Measurements from ENCODE around the gene HS3ST3A1. TPM values are rescaled to one million over a fixed set of nuclear protein-coding genes. Genes with fewer than 3 reads are reported as not detected.

HS3ST3A1 gene
- total RNA-seq, 2 donors from 2014 or later: 0.72 to 1.5 TPM

DNA sequence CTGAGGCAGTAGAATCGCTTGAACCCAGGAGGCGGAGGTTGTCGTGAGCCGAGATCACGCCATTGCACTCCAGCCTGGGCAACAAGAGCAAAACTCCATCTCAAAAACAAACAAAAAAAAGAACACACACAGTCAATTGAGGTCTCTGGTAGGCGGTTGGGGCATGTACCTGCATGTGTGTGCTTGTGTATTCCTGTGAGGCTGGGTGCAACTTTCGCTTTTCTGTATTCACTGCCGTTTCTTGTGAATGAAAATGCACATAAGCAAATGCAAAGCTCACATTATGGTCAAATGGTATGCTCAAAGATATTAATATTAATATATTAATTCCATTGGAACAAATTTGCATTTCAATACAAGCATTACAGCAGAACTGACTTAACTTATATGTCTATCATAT, 20.9 kb downstream of the HS3ST3A1 start:
- DNase-seq: no peak
- H3K4me1 Mint-ChIP-seq (ENCODE audit: low read depth): no peaks in the 10 kb centered on the region
- no peak overlapping the region for H3K27ac Mint-ChIP-seq
- H3K36me3 Mint-ChIP-seq (ENCODE audit: insufficient read depth in 2 of 2): peaks cover 0 to 2% of the 10 kb centered on the region in 2 donors
- no peak overlapping the region for H3K4me3 Mint-ChIP-seq
- peaks cover 2 to 3% of the 10 kb centered on the region in 2 donors for H3K9me3 Mint-ChIP-seq
- H3K27me3 Mint-ChIP-seq (ENCODE audit: low read depth): peaks cover 13% of the 10 kb centered on the region
- no peak for ATAC-seq (replicated peaks in 1 of 2)

GRCh38 chr17:13576661-13577526, 24.8 kb downstream of the HS3ST3A1 start:
- Mint-ChIP-seq H3K27me3 (ENCODE audit: low read depth) (peaks cover 35% of the 10 kb centered on the region), H3K36me3 (ENCODE audit: insufficient read depth in 2 of 2) (peaks cover 0 to 2% of the 10 kb centered on the region in 2 donors), H3K4me1 (ENCODE audit: low read depth) (no peaks in the 10 kb centered on the region), H3K27ac (no peak overlapping the region), H3K4me3 (no peak overlapping the region), H3K9me3 (peaks cover 3 to 6% of the 10 kb centered on the region in 2 donors)
- no peak for DNase-seq
- ATAC-seq (replicated peaks in 1 of 2): no peak

GRCh38 chr17:13575922-13576419, 25.8 kb downstream of the HS3ST3A1 start:
- ATAC-seq (replicated peaks in 1 of 2): no peak
- Mint-ChIP-seq H3K27ac (no peak overlapping the region), H3K9me3 (peaks cover 3 to 6% of the 10 kb centered on the region in 2 donors), H3K4me3 (no peak overlapping the region), H3K4me1 (ENCODE audit: low read depth) (no peaks in the 10 kb centered on the region), H3K27me3 (ENCODE audit: low read depth) (peaks cover 35% of the 10 kb centered on the region), H3K36me3 (ENCODE audit: insufficient read depth in 2 of 2) (peaks cover 0 to 2% of the 10 kb centered on the region in 2 donors)
- DNase-seq: no peak

DNA sequence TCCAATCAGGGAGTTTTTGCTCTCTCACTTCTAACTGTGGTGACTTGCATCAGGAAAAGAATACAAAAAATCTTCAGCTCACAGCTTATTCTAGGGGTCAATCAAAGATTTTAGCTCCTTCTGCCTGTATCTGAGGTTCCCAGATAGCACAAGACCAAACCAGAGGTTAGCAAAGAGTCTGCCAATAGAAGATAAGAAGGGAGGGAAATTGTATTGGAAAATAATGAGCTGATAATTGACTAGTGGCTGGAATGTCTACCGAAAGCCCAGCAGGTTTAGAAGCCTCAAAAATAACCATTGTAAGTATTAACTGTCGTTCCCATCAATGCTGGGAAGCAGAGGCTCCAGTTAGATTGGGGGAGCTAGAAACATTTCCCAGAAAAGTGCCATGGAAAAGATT, 26.3 kb downstream of the HS3ST3A1 start:
- Mint-ChIP-seq H3K36me3 (ENCODE audit: insufficient read depth in 2 of 2) (peaks cover 0 to 2% of the 10 kb centered on the region in 2 donors), H3K27ac (no peak overlapping the region), H3K4me1 (ENCODE audit: low read depth) (no peaks in the 10 kb centered on the region), H3K4me3 (no peak overlapping the region), H3K9me3 (peaks cover 3 to 6% of the 10 kb centered on the region in 2 donors), H3K27me3 (ENCODE audit: low read depth) (peaks cover 35% of the 10 kb centered on the region)
- no peak for ATAC-seq (replicated peaks in 1 of 2)
- no peak for DNase-seq

DNA sequence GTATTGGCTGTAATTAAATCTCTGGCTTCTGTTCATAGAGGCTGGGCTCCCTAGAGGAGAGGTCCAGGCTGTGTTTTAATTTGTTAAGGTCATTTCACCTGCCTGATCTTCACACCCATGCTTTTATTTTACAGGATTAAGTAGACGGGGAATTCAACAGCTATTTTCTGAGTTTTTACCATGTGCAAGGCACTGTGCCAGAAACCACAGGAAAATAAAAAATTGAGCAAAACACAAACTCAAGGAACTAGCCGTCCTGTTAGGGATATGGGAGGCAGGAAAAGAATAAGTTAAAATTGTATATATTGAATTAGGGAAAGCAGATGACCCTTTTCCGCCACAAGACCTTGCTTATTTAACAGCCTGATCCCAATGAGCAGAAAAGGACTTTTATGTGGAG, 29.1 kb downstream of the HS3ST3A1 start:
- DNase-seq (no peak), ATAC-seq (replicated peaks in 1 of 2) (no peak)
- no peak overlapping the region for H3K4me3 Mint-ChIP-seq
- no peak overlapping the region for H3K27ac Mint-ChIP-seq
- H3K4me1 Mint-ChIP-seq (ENCODE audit: low read depth): no peaks in the 10 kb centered on the region
- peaks cover 3 to 6% of the 10 kb centered on the region in 2 donors for H3K9me3 Mint-ChIP-seq
- peaks cover 0 to 2% of the 10 kb centered on the region in 2 donors for H3K36me3 Mint-ChIP-seq (ENCODE audit: insufficient read depth in 2 of 2)
- H3K27me3 Mint-ChIP-seq (ENCODE audit: low read depth): peaks cover 35% of the 10 kb centered on the region

DNA sequence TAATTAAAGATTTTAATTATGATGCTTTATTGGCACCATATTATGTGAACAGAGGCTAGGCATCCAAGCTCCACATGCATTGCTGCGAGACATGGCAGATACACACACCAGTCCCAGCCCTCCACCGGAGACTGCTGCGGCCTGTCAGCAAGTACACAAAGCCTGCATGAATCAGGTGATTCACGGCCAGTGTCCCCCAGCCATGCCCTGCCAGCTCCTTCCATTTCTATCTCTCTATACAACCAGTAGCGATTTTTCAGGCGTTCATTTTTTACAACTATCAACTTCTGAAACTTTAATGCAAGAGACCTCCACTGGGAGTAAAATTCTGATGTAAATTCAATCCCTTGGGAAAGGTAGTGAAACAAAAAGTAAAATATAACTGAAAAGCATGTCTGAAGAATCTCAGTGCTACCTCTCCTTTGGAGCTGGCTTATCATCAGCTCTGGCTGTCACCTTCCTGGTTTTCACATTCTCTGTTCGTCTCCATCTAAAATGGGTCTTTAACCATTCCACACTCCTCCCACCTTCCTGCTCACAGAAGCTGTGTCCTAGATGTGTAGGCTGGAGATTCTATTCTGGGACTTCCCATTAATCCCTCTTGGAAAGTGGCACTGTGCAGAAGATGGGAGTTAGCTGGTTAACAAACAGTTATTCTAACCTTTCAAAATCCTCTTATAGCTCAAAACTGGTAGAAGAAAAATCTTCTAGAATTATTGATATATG, 32.2 kb downstream of the HS3ST3A1 start:
- DNase-seq (no peak), ATAC-seq (replicated peaks in 1 of 2) (no peak)
- Mint-ChIP-seq H3K27ac (no peak overlapping the region), H3K36me3 (ENCODE audit: insufficient read depth in 2 of 2) (no peaks in the 10 kb centered on the region), H3K9me3 (peaks cover 0 to 2% of the 10 kb centered on the region in 2 donors), H3K4me3 (no peak overlapping the region), H3K27me3 (ENCODE audit: low read depth) (peaks cover 20% of the 10 kb centered on the region), H3K4me1 (ENCODE audit: low read depth) (peaks cover 4% of the 10 kb centered on the region)

DNA sequence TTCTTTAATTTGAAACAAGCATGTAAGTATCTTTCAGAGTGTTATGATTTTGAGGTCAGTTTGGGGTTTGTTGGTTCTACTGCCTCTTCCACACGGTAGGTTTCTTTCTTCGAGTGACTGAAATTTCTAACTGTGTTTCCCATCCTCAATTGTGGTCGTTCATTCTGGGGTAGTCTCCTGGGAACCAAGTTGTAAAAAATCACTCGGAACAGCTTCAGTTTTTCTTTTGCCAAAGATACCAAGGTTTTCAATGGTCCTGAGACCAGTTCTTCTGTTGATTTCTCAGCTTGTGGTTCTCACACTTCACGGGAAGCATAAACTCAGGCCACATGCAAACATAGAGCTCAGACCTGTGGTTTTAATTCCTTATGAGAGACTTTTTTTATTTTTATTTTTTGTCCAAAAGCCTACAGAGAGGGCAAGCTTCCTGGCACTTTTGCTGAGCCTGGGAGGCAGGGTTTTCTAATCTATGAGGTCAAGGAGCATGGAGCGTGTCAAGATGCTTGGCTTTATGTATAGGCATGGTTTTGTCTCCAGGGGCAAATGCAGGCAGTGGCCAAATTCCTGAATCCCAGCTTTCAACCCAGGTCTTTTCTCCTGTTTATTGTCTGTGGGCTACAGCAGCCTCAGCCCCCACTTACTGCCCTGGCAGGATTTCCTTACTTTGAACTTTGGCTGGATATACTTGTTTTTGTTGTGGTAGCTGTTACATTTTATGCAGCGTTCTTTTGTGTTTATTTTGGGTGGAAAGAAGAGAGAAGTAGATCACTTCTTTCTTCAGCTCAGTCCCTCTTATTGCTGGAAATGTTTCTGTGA, 32.9 kb downstream of the HS3ST3A1 start:
- no peak overlapping the region for H3K4me3 Mint-ChIP-seq

DNA sequence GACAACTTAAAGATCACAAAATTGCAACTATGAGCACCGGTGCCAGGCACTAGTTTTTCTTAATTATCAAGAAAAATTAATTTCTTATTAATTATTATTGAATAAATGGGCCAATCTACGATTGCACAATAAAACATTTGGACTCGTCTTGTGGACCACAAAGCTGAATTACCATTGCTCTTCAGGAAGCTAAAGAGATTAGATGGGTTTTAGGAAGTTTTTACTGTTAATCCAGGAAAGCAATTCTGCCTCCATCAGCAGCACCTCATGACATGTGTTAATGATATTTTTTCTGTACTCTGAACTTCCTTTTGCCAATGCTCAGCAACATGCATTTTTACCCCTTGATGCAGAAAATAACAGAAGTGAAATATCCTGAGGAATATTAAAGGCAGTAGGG, 37.9 kb downstream of the HS3ST3A1 start:
- H3K36me3 Mint-ChIP-seq (ENCODE audit: insufficient read depth in 2 of 2): no peaks in the 10 kb centered on the region
- H3K27me3 Mint-ChIP-seq (ENCODE audit: low read depth): no peaks in the 10 kb centered on the region
- no peak for ATAC-seq (replicated peaks in 1 of 2)
- no peak for DNase-seq
- no peak overlapping the region for H3K27ac Mint-ChIP-seq
- H3K4me3 Mint-ChIP-seq: no peak overlapping the region
- H3K4me1 Mint-ChIP-seq (ENCODE audit: low read depth): peaks cover 4% of the 10 kb centered on the region
- no peaks in the 10 kb centered on the region for H3K9me3 Mint-ChIP-seq

More for the DNA sequence above, 32.9 kb downstream of the HS3ST3A1 start:
- Mint-ChIP-seq H3K36me3 (ENCODE audit: insufficient read depth in 2 of 2) (no peaks in the 10 kb centered on the region), H3K4me1 (ENCODE audit: low read depth) (peaks cover 4% of the 10 kb centered on the region), H3K27ac (no peak overlapping the region), H3K27me3 (ENCODE audit: low read depth) (peaks cover 16% of the 10 kb centered on the region), H3K9me3 (peaks cover 0 to 2% of the 10 kb centered on the region in 2 donors)
- ATAC-seq (replicated peaks in 1 of 2) (no peak), DNase-seq (no peak)

GRCh38 chr17:13562271-13562800, 39.4 kb downstream of the HS3ST3A1 start:
- Mint-ChIP-seq H3K27ac (no peak overlapping the region), H3K36me3 (ENCODE audit: insufficient read depth in 2 of 2) (no peaks in the 10 kb centered on the region), H3K4me1 (ENCODE audit: low read depth) (peaks cover 4% of the 10 kb centered on the region), H3K9me3 (no peaks in the 10 kb centered on the region), H3K4me3 (no peak overlapping the region), H3K27me3 (ENCODE audit: low read depth) (no peaks in the 10 kb centered on the region)
- no peak for ATAC-seq (replicated peaks in 1 of 2)
- DNase-seq: no peak

GRCh38 chr17:13561606-13562270, 40.0 kb downstream of the HS3ST3A1 start:
- Mint-ChIP-seq H3K36me3 (ENCODE audit: insufficient read depth in 2 of 2) (no peaks in the 10 kb centered on the region), H3K4me1 (ENCODE audit: low read depth) (peaks cover 4% of the 10 kb centered on the region), H3K27me3 (ENCODE audit: low read depth) (no peaks in the 10 kb centered on the region), H3K4me3 (no peak overlapping the region), H3K9me3 (no peaks in the 10 kb centered on the region), H3K27ac (no peak overlapping the region)
- DNase-seq: no peak
- ATAC-seq (replicated peaks in 1 of 2): no peak

DNA sequence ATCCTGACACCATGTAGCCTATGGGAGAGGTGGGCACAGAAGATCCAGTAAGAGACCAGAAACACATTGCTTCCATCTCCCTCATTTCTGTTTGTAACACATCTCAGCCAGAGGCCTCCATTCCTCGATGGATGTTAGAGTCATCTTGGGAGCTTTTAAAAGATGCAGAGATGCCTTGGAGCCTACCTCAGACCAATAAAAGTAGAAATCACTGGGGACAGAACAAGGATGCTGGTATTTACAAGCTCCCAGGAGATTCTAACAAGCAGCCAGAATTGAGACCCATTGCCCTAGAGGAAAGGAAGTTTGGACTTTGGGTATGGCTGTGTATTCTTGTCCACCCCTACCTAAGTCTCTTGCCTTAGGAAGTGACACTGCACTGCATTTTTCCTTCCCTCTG, 40.8 kb downstream of the HS3ST3A1 start:
- no peak for DNase-seq
- ATAC-seq (replicated peaks in 1 of 2): no peak
- Mint-ChIP-seq H3K9me3 (no peaks in the 10 kb centered on the region), H3K36me3 (ENCODE audit: insufficient read depth in 2 of 2) (no peaks in the 10 kb centered on the region), H3K4me1 (ENCODE audit: low read depth) (no peaks in the 10 kb centered on the region), H3K27ac (no peak overlapping the region), H3K4me3 (no peak overlapping the region), H3K27me3 (ENCODE audit: low read depth) (no peaks in the 10 kb centered on the region)

DNA sequence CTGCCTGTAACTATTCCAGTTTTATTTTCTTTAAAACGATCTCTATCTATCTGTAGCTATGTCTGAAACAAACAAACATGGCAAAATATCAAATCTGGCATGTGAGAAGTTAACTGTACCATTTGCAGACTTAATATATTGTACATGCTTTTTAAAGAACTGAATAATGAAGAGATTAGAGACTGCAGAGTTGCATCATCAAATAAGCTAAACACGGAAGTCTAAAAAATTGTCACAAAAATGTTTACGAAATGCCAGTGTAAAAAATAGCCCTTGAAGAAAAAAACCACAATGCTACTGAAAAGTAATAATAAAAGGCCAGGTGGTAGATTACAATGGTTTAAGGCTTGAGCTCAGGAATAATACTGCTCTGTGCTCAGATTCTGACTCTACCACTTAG, 43.1 kb downstream of the HS3ST3A1 start:
- Mint-ChIP-seq H3K27ac (no peak overlapping the region), H3K9me3 (no peaks in the 10 kb centered on the region), H3K4me3 (no peak overlapping the region), H3K36me3 (ENCODE audit: insufficient read depth in 2 of 2) (no peaks in the 10 kb centered on the region), H3K4me1 (ENCODE audit: low read depth) (no peaks in the 10 kb centered on the region), H3K27me3 (ENCODE audit: low read depth) (peaks cover 4% of the 10 kb centered on the region)
- DNase-seq (no peak), ATAC-seq (replicated peaks in 1 of 2) (no peak)
